ENCODE measurements around the gene PIK3R6.

GRCh38 chr17:8835631-8836364 is 31.7 kb downstream of the PIK3R6 start:
- no peak for TF ChIP-seq POLR2A (IDR thresholded peaks at IDR 0.05)
- TF ChIP-seq CTCF (IDR thresholded peaks at IDR 0.05), result no peak
